HepG2 (cell line): ENCODE results near the gene CREG1.

ENCODE experiments used
- ARNT ChIP-seq: fragments of 450-650 bp; IDR thresholded peaks from 2 replicates; pipeline ENCODE4 v1.6.1; 2017
- NR2F2 ChIP-seq: IDR thresholded peaks from 2 replicates; pipeline ENCODE4 v1.6.1; 2012; ENCODE audit warnings: low read depth, inconsistent platforms, borderline replicate concordance
- RXRA ChIP-seq: sonication (generic); formaldehyde crosslinking; IDR thresholded peaks from 2 replicates; pipeline ENCODE4 v1.5.1; 2020; ENCODE audit warnings: missing genetic modification reagents
- TAF1 ChIP-seq: sonication (generic); formaldehyde crosslinking; IDR thresholded peaks from 2 replicates; pipeline ENCODE4 v1.4.0; 2020; ENCODE audit warnings: missing genetic modification reagents
- THAP8 ChIP-seq: sonication (generic); formaldehyde crosslinking; IDR thresholded peaks from 2 replicates; pipeline ENCODE4 v1.5.1; 2020; ENCODE audit warnings: missing genetic modification reagents, mild to moderate bottlenecking, borderline replicate concordance
- ZFX ChIP-seq: sonication (generic); formaldehyde crosslinking; IDR thresholded peaks from 2 replicates; pipeline ENCODE4 v1.4.0; 2020; ENCODE audit warnings: mild to moderate bottlenecking, low read depth, missing genetic modification reagents, moderate library complexity
- ZNF251 ChIP-seq: sonication (generic); formaldehyde crosslinking; IDR thresholded peaks from 2 replicates; pipeline ENCODE4 v1.9.0; 2021; ENCODE audit warnings: mild to moderate bottlenecking, missing genetic modification reagents
- ZNF510 ChIP-seq: sonication (generic); formaldehyde crosslinking; IDR thresholded peaks from 2 replicates; pipeline ENCODE4 v1.4.0; 2020; ENCODE audit warnings: low read depth, mild to moderate bottlenecking, missing genetic modification reagents
- TF ChIP-seq, protein P1 (sequence below): sonication (generic); formaldehyde crosslinking; IDR thresholded peaks from 2 replicates; pipeline ENCODE4 v1.4.0; 2020; ENCODE audit warnings: missing genetic modification reagents

- no peak for TF ChIP-seq NR2F2
- TF ChIP-seq TAF1 (CRISPR knock-in tag), result no peak
- no peak for TF ChIP-seq RXRA (CRISPR knock-in tag)
- TF ChIP-seq ZNF510 (CRISPR knock-in tag), result no peak
- TF ChIP-seq, protein P1, sequence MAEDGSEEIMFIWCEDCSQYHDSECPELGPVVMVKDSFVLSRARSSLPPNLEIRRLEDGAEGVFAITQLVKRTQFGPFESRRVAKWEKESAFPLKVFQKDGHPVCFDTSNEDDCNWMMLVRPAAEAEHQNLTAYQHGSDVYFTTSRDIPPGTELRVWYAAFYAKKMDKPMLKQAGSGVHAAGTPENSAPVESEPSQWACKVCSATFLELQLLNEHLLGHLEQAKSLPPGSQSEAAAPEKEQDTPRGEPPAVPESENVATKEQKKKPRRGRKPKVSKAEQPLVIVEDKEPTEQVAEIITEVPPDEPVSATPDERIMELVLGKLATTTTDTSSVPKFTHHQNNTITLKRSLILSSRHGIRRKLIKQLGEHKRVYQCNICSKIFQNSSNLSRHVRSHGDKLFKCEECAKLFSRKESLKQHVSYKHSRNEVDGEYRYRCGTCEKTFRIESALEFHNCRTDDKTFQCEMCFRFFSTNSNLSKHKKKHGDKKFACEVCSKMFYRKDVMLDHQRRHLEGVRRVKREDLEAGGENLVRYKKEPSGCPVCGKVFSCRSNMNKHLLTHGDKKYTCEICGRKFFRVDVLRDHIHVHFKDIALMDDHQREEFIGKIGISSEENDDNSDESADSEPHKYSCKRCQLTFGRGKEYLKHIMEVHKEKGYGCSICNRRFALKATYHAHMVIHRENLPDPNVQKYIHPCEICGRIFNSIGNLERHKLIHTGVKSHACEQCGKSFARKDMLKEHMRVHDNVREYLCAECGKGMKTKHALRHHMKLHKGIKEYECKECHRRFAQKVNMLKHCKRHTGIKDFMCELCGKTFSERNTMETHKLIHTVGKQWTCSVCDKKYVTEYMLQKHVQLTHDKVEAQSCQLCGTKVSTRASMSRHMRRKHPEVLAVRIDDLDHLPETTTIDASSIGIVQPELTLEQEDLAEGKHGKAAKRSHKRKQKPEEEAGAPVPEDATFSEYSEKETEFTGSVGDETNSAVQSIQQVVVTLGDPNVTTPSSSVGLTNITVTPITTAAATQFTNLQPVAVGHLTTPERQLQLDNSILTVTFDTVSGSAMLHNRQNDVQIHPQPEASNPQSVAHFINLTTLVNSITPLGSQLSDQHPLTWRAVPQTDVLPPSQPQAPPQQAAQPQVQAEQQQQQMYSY (CRISPR knock-in tag), result no peak
- no peak for TF ChIP-seq THAP8 (CRISPR knock-in tag)
- no peak for TF ChIP-seq ARNT
- TF ChIP-seq ZFX (CRISPR knock-in tag), result no peak
- no peak for TF ChIP-seq ZNF251 (CRISPR knock-in tag)
Observed at GRCh38 chr1:167500283-167500860, 53.2 kb downstream of the CREG1 start.
